AG09309 (cell line): ENCODE data around the gene IL1R2.

Experiments
- DNase-seq: peaks from one replicate; pipeline ENCODE4 v3.0.0-alpha.2; 2010; ENCODE audit warnings: low read depth
- H3K4me3 ChIP-seq: 2 replicates; pipeline ENCODE4 v1.5.1; 2011; ENCODE audit warnings: mild to moderate bottlenecking, low read depth, low read length, moderate library complexity; ENCODE audit not compliant: control insufficient read depth
- TF ChIP-seq, protein P1 (sequence below): IDR thresholded peaks from 2 replicates; pipeline ENCODE4 v1.5.1; 2011; ENCODE audit warnings: mild to moderate bottlenecking, low read depth, low read length, inconsistent platforms; ENCODE audit not compliant: insufficient read depth, control insufficient read depth; ENCODE audit errors: missing control alignments

The IL1R2 gene

GRCh38 chr2:102048465-102048864 is 56.7 kb downstream of the IL1R2 start:
- H3K4me3 ChIP-seq = no peak overlapping the region
- TF ChIP-seq, protein P1, sequence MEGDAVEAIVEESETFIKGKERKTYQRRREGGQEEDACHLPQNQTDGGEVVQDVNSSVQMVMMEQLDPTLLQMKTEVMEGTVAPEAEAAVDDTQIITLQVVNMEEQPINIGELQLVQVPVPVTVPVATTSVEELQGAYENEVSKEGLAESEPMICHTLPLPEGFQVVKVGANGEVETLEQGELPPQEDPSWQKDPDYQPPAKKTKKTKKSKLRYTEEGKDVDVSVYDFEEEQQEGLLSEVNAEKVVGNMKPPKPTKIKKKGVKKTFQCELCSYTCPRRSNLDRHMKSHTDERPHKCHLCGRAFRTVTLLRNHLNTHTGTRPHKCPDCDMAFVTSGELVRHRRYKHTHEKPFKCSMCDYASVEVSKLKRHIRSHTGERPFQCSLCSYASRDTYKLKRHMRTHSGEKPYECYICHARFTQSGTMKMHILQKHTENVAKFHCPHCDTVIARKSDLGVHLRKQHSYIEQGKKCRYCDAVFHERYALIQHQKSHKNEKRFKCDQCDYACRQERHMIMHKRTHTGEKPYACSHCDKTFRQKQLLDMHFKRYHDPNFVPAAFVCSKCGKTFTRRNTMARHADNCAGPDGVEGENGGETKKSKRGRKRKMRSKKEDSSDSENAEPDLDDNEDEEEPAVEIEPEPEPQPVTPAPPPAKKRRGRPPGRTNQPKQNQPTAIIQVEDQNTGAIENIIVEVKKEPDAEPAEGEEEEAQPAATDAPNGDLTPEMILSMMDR = no peak
- DNase-seq = no peak

GRCh38 chr2:102049756-102050443 is 58.1 kb downstream of the IL1R2 start:
- H3K4me3 ChIP-seq = no peak overlapping the region
- DNase-seq = no peak
- TF ChIP-seq, protein P1 = no peak

DNA sequence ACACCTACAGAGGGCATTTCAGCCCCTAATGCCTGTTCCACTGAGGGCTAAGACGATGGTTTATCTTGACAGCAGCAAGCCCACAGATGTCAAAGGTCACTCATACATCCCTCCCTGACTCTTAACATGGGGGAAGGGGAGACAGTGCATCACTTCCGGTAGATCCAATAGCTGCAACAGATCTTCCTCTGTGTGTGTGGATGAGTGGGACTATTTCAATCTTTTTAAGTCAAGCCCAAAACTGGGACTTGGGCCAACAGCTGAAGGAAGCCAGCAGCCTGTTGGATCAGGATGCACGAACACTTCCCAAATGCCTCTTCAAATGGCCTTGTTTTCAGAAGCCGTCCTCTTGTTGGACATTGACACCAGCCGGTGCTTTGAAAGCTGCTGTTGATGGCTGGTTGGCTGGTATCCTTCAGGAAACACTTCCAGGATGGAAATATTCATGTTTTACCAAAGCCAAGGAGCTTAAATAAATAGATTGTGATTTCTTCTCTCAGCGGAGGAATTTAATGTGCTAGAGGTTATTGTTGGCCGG is 59.2 kb downstream of the IL1R2 start:
- DNase-seq = no peak
- TF ChIP-seq, protein P1 = no peak
- H3K4me3 ChIP-seq = no peak overlapping the region

GRCh38 chr2:102051692-102052277 is 60.0 kb downstream of the IL1R2 start:
- H3K4me3 ChIP-seq = no peak overlapping the region
- no peak for DNase-seq
- TF ChIP-seq, protein P1 = no peak

- DNase-seq = no peak
- TF ChIP-seq, protein P1 = no peak
- H3K4me3 ChIP-seq = no peak overlapping the region
Observed at GRCh38 chr2:102052365-102052764, 60.6 kb downstream of the IL1R2 start.

GRCh38 chr2:102053096-102053495 is 61.3 kb downstream of the IL1R2 start:
- H3K4me3 ChIP-seq = no peak overlapping the region
- DNase-seq = no peak
- TF ChIP-seq, protein P1 = no peak
